Panc1 (cell line): ENCODE data around the gene PLAAT5. TPM values are rescaled to one million over a fixed set of nuclear protein-coding genes. Genes with fewer than 3 reads are reported as not detected.

Experiments
- total RNA-seq: library from RNA; stranded (reverse); gene quantifications from one replicate; pipeline ENCODE4 v1.2.1, GENCODE V29; 2021; ENCODE audit not compliant: unreplicated experiment

PLAAT5 gene
- total RNA-seq, 1 experiment from 2014 or later = not detected

Other genes starting within 250 kb of the PLAAT5 start
- gene SLC22A25, start 247.6 kb downstream of the PLAAT5 start, total RNA-seq = not detected
- gene SLC22A9, start 121.4 kb downstream of the PLAAT5 start, total RNA-seq = not detected
- not detected for gene LGALS12, start 14.9 kb upstream of the PLAAT5 start, total RNA-seq
- 15.2 TPM for gene PLAAT4, start 45.6 kb upstream of the PLAAT5 start, total RNA-seq
- gene PLAAT2, start 72.2 kb upstream of the PLAAT5 start, total RNA-seq = not detected
- 32.6 TPM for gene PLAAT3, start 123.3 kb upstream of the PLAAT5 start, total RNA-seq
- gene ATL3, start 180.2 kb upstream of the PLAAT5 start, total RNA-seq = 79.0 TPM
- 145 TPM for gene RTN3, start 190.3 kb upstream of the PLAAT5 start, total RNA-seq